GM06990 (cell line): ENCODE data around the gene PHOSPHO1.

Source experiments
- DNase-seq: peaks from one replicate; pipeline ENCODE4 v3.0.0-alpha.2; 2011; ENCODE audit not compliant: insufficient read length; ENCODE audit errors: extremely low read depth
- H3K27me3 ChIP-seq: replicated peaks from 2 replicates; pipeline ENCODE4 v1.6.0; 2011; ENCODE audit warnings: low read length; ENCODE audit not compliant: control insufficient read depth, insufficient read depth
- H3K36me3 ChIP-seq: 2 replicates; pipeline ENCODE4 v1.5.1; 2011; ENCODE audit warnings: low read length; ENCODE audit not compliant: control insufficient read depth, insufficient read depth
- H3K4me3 ChIP-seq: replicated peaks from 2 replicates; pipeline ENCODE4 v1.5.1; 2011; ENCODE audit warnings: low read depth, mild to moderate bottlenecking, control low read depth, low read length
- TF ChIP-seq, protein P1 (sequence below): IDR thresholded peaks from 2 replicates; pipeline ENCODE4 v1.5.1; 2011; ENCODE audit warnings: low read length, control low read depth, mild to moderate bottlenecking, inconsistent platforms; ENCODE audit not compliant: insufficient read depth, poor library complexity, severe bottlenecking

Gene PHOSPHO1

DNA sequence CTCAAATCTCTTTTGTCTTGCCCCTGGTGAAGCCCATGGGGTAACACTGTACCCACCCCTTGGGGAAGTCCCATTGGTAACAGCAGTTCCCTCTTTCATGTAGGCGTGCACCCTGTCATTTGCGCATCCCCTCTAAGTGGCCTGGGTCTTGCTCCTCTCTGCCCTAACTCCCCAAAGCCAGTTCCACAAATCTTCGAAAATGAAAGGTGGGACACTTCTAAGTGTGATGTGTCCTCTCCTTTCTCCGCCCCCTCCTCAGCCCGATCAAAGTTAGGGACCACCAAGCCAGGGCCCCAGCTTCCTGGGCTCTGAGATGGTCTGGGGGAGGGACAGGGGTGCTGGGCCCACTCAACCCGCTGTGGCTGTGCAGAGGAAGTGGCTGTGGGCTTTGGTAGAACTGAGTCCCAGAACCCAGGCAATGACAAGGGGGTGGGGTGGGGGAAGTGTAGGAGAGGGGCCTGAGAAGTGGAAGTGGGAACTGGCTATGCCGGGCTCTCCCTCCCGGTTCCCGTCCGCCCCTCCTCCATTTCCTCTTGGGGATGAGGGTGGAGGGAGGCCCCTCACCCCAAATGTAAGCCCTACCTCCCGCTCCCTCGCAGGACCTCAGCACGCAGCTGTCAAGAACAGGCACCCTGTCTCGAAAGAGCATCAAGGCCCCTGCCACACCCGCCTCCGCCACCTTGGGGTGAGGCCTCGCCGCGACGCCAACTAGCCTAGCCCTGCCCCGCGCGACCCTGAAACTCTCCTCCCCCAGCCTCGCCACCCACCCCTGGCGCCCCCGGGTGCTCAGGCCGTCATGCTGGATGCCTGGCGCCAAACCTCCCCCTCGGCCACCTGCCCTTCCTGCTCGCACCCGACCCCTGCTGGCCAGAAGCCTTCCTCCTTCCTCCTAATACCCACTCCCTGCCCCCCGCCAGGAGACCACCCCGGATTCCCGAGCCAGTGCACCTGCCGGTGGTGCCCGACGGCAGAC lies 11.4 kb downstream of the PHOSPHO1 start:
- TF ChIP-seq, protein P1, sequence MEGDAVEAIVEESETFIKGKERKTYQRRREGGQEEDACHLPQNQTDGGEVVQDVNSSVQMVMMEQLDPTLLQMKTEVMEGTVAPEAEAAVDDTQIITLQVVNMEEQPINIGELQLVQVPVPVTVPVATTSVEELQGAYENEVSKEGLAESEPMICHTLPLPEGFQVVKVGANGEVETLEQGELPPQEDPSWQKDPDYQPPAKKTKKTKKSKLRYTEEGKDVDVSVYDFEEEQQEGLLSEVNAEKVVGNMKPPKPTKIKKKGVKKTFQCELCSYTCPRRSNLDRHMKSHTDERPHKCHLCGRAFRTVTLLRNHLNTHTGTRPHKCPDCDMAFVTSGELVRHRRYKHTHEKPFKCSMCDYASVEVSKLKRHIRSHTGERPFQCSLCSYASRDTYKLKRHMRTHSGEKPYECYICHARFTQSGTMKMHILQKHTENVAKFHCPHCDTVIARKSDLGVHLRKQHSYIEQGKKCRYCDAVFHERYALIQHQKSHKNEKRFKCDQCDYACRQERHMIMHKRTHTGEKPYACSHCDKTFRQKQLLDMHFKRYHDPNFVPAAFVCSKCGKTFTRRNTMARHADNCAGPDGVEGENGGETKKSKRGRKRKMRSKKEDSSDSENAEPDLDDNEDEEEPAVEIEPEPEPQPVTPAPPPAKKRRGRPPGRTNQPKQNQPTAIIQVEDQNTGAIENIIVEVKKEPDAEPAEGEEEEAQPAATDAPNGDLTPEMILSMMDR = peak; percentile 66
- H3K4me3 ChIP-seq = peak overlapping the region; percentile 9; the same call in 1 of the 2 replicates
- no peaks in the 10 kb centered on the region for H3K27me3 ChIP-seq
- DNase-seq = peak; percentile 77
- H3K36me3 ChIP-seq = peaks cover 32% of the 10 kb centered on the region

DNA sequence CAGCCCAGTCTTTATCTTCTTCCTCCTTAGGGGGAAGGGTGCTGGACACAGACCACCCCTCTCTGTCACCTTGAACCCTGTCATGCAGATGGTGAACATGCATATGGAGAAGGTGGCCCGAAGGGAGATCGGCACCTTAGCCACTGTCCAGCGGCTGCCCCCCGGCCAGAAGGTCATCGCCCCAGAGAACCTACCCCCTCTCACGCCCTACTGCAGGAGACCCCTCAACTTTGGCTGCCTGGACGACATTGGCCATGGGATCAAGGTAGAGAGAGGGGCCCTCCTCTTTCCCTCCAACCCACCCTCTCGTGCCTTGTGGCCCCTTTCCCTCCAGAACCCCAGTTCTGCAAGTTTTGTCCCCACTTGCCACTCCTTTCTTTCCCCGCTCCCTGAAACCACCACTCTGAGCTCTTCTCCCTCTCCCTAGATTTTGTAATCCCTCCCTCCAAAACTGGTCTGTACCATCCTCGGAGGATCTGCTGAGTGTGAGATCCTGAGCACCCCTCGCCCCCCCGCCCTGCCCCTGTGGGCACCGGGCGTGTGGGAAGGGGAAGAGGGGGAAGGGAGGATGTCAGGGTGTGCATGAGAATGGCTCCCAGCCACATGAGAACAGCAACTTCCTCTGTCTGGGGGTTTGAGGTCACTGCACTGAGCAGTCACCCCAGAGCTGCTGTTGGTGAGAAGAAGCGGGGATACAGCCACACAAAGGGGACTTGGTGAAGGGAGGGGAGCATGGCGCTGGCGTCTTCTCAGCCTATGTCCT lies 12.8 kb downstream of the PHOSPHO1 start:
- peak; percentile 76 for DNase-seq
- Histone ChIP-seq H3K4me3 (no peak overlapping the region), H3K27me3 (no peaks in the 10 kb centered on the region), H3K36me3 (peaks cover 27% of the 10 kb centered on the region)
- TF ChIP-seq, protein P1 = no peak

GRCh38 chr17:49216953-49217650 lies 13.5 kb downstream of the PHOSPHO1 start:
- H3K27me3 ChIP-seq = no peaks in the 10 kb centered on the region
- H3K36me3 ChIP-seq = peaks cover 20% of the 10 kb centered on the region
- DNase-seq = no peak
- TF ChIP-seq, protein P1 = no peak
- no peak overlapping the region for H3K4me3 ChIP-seq

DNA sequence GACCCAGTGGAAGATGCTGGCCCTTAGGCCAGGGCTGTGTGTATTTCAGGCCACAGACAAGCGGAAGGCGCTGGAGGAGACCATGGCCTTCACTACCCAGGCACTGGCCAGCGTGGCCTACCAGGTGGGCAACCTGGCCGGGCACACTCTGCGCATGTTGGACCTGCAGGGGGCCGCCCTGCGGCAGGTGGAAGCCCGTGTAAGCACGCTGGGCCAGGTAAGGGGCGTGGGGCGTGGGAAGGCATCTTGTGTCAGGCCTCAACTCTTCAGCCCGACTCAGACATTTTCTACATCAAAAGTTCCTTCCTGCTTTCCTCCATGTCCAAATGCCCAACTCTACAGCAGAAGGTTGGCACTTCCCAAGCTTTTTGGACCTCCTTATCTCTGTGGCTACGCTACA lies 14.1 kb downstream of the PHOSPHO1 start:
- TF ChIP-seq, protein P1 = no peak
- DNase-seq = no peak
- peaks cover 17% of the 10 kb centered on the region for H3K36me3 ChIP-seq
- H3K27me3 ChIP-seq = no peaks in the 10 kb centered on the region
- peak overlapping the region; percentile 10; the same call in 1 of the 2 replicates for H3K4me3 ChIP-seq

GRCh38 chr17:49214676-49215360 lies 15.8 kb downstream of the PHOSPHO1 start:
- H3K36me3 ChIP-seq = peaks cover 15% of the 10 kb centered on the region
- no peak overlapping the region; the same call in 1 of the 2 replicates for H3K4me3 ChIP-seq
- no peak for DNase-seq
- TF ChIP-seq, protein P1 = no peak
- H3K27me3 ChIP-seq = no peaks in the 10 kb centered on the region
